ENCODE data around the gene SLA2. TPM values are rescaled to one million over a fixed set of nuclear protein-coding genes. Genes with fewer than 3 reads are reported as not detected.

SLA2 gene
- total and polyA plus RNA-seq, 2 of the 8 experiments (the other 6 are each of a cell fraction or from before 2014, with no cell fraction given) = 0.18 TPM; not detected in 1

DNA sequence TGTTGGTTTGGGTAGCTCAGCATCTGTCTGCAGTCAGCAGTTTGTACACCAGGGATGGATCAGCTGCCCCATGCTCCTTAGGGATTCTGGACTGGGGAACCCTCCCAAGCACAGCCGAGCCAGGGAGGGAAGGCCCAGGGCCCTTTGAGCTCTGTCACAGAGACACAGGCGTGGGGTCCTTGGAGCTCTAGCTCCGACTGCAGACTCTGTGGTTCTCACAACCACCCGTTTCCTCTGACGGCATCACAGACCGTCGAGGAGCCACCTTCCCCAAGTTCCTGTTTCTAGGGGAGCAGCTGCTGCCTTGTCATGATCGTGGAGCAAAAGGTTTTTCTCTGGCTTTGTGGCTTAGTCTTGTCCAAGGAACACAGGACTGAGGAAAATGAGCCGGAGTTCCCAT, at the start of gene SLA2 (continued):
- TF ChIP-seq HDAC2 (IDR thresholded peaks at IDR 0.05; ENCODE audit: borderline replicate concordance in 1 of 2, low read depth in 2 of 2, low read length in 2 of 2) (no peak), SAP30 (IDR thresholded peaks at IDR 0.05; ENCODE audit: insufficient read depth, insufficient replicate concordance, low read length) (no peak), ZNF274 (IDR thresholded peaks at IDR 0.05; ENCODE audit: borderline replicate concordance, extremely low read depth, low read length) (no peak), KDM5A (IDR thresholded peaks at IDR 0.05; ENCODE audit: low read length) (no peak), SUZ12 (IDR thresholded peaks at IDR 0.05; ENCODE audit: low read length) (no peak), TAF7 (optimal IDR thresholded peaks at IDR 0.05; ENCODE audit: borderline replicate concordance, low read depth, low read length) (no peak), NRF1 (IDR thresholded peaks at IDR 0.05; ENCODE audit: low read depth, low read length) (no peak), CBX8 (IDR thresholded peaks at IDR 0.05; ENCODE audit: borderline replicate concordance, low read depth, low read length) (no peak)
- TF ChIP-seq, protein P1, sequence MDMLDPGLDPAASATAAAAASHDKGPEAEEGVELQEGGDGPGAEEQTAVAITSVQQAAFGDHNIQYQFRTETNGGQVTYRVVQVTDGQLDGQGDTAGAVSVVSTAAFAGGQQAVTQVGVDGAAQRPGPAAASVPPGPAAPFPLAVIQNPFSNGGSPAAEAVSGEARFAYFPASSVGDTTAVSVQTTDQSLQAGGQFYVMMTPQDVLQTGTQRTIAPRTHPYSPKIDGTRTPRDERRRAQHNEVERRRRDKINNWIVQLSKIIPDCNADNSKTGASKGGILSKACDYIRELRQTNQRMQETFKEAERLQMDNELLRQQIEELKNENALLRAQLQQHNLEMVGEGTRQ (IDR thresholded peaks at IDR 0.05; ENCODE audit: low read length) = no peak
- TF ChIP-seq, protein P2, sequence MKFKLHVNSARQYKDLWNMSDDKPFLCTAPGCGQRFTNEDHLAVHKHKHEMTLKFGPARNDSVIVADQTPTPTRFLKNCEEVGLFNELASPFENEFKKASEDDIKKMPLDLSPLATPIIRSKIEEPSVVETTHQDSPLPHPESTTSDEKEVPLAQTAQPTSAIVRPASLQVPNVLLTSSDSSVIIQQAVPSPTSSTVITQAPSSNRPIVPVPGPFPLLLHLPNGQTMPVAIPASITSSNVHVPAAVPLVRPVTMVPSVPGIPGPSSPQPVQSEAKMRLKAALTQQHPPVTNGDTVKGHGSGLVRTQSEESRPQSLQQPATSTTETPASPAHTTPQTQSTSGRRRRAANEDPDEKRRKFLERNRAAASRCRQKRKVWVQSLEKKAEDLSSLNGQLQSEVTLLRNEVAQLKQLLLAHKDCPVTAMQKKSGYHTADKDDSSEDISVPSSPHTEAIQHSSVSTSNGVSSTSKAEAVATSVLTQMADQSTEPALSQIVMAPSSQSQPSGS (IDR thresholded peaks at IDR 0.05; ENCODE audit: low read length) = no peak
